AG09319 (cell line): ENCODE results near the gene ZNF367.
"Not testable (repeated sequence)": the region's sequence is repeated elsewhere in the genome, so short reads cannot be mapped to it uniquely, and the experiment has no call there.

Experiments
- DNase-seq: peaks from one replicate; pipeline ENCODE4 v3.0.0-alpha.2; 2010; ENCODE audit warnings: low read depth; ENCODE audit errors: extremely low read depth
- TF ChIP-seq, protein P1 (sequence below): IDR thresholded peaks from 2 replicates; pipeline ENCODE4 v1.5.1; 2011; ENCODE audit warnings: low read depth, mild to moderate bottlenecking, inconsistent platforms, low read length, moderate library complexity

The ZNF367 gene

DNA sequence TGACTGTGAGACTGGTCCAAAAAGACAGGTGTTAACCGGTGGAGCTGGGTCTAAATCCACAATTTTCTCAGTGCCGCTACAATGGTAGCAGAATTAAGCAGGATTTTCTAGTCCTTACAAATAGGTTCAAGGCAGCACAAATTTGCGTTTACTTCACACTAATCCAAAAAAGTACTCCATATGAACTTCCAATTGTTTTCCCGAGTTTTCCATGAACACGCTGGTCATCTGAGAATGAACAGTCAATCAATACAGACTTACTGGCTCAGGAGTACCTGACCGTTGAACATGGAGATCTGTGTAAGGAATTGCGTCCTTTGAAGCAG, 35.4 kb downstream of the ZNF367 start:
- TF ChIP-seq, protein P1, sequence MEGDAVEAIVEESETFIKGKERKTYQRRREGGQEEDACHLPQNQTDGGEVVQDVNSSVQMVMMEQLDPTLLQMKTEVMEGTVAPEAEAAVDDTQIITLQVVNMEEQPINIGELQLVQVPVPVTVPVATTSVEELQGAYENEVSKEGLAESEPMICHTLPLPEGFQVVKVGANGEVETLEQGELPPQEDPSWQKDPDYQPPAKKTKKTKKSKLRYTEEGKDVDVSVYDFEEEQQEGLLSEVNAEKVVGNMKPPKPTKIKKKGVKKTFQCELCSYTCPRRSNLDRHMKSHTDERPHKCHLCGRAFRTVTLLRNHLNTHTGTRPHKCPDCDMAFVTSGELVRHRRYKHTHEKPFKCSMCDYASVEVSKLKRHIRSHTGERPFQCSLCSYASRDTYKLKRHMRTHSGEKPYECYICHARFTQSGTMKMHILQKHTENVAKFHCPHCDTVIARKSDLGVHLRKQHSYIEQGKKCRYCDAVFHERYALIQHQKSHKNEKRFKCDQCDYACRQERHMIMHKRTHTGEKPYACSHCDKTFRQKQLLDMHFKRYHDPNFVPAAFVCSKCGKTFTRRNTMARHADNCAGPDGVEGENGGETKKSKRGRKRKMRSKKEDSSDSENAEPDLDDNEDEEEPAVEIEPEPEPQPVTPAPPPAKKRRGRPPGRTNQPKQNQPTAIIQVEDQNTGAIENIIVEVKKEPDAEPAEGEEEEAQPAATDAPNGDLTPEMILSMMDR, result no peak
- DNase-seq, result no peak

GRCh38 chr9:96382175-96382574, 36.0 kb downstream of the ZNF367 start:
- TF ChIP-seq, protein P1, result no peak
- DNase-seq, result no peak

GRCh38 chr9:96381696-96382095, 36.5 kb downstream of the ZNF367 start:
- TF ChIP-seq, protein P1, result no peak
- DNase-seq, result no peak

DNA sequence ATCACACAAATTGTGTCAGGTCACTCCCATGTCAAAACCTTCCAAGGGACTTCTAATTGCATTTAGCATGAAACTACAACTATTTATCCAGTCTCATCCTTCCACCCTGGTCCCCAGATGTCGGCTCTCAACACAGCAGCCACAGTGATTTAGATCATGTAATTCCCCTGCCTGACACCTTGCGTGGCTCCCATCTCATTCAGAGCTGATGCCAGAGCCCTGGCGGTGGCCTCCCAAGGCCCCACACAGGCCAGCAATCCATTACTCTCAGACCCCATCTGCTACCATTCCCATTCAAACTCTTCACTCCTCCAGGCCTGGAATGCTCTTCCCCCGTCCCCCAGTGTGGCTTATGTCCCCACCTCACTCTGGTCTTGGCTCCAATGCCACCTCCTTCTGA, 37.0 kb downstream of the ZNF367 start:
- TF ChIP-seq, protein P1, result no peak
- no peak for DNase-seq

GRCh38 chr9:96379461-96379860, 38.7 kb downstream of the ZNF367 start:
- DNase-seq, result no peak
- TF ChIP-seq, protein P1, result no peak

DNA sequence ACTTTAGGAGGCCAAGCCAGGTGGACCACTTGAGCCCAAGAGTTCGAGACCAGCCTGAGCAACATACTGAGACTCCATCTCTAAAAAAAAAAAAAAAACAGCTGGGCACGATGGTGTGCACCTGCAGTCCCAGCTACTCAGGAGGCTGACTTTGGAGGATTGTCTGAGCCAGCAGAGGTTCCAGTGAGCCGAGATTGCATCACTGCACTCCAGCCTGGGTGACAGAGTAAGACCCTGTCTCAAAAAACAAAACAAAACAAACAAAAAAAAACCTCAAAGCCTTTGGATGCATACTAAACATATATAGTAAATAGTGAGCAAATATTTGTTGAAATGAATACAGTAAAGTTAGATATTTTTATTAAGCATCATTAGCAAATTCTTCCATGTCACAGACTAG, 40.0 kb downstream of the ZNF367 start:
- DNase-seq, result no peak
- TF ChIP-seq, protein P1, result no peak

- DNase-seq, result no peak
- TF ChIP-seq, protein P1, result no peak
These were observed 41.0 kb downstream of the ZNF367 start for GRCh38 chr9:96376891-96377874.

DNA sequence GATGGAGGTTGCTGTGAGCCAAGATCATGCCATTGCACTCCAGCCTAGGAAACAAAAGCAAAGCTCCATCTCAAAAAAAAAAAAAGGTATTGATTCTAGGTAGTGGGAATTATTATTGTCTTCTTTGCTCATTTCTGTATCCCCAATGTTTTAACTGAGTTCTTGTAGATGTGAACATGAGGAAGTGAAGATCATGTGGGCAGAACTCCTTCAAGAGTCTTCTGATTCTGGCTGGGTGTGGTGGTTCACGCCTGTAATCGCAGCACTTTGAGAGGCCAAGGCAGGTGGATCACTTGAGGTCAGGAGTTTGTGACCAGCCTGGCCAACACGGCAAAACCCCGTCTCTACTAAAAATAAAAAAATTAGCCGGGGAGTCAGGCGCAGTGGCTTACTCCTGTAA, 42.7 kb downstream of the ZNF367 start:
- DNase-seq, result not testable (repeated sequence)
